NCI-H446 treated with DMSO at 0.1 percent for 48 hours (cell line): Measurements from ENCODE around the gene HDAC4.
"Not testable (repeated sequence)": the region's sequence is repeated elsewhere in the genome, so short reads cannot be mapped to it uniquely, and the experiment has no call there.

Experiments used
- DNase-seq: peaks from one replicate; lab custom pipeline; 2025; lab: John Stamatoyannopoulos, UW

HDAC4 gene

GRCh38 chr2:239184968-239185903, 215.6 kb downstream of the HDAC4 start:
- DNase-seq = no peak

GRCh38 chr2:239184179-239184578, 216.6 kb downstream of the HDAC4 start:
- DNase-seq = no peak

- DNase-seq = no peak
Observed at GRCh38 chr2:239182981-239183791, 217.6 kb downstream of the HDAC4 start.

- DNase-seq = no peak
Observed at GRCh38 chr2:239181903-239182581, 218.8 kb downstream of the HDAC4 start.

GRCh38 chr2:239181074-239181902, 219.5 kb downstream of the HDAC4 start:
- DNase-seq = no peak

GRCh38 chr2:239180526-239181073, 220.2 kb downstream of the HDAC4 start:
- no peak for DNase-seq

- no peak for DNase-seq
Observed at GRCh38 chr2:239179851-239180371, 220.9 kb downstream of the HDAC4 start.

GRCh38 chr2:239178954-239179353, 221.9 kb downstream of the HDAC4 start:
- no peak for DNase-seq

GRCh38 chr2:239178484-239178883, 222.3 kb downstream of the HDAC4 start:
- DNase-seq = no peak

- no peak for DNase-seq
Observed at GRCh38 chr2:239177908-239178307, 222.9 kb downstream of the HDAC4 start.

GRCh38 chr2:239177325-239177724, 223.5 kb downstream of the HDAC4 start:
- no peak for DNase-seq

- not testable (repeated sequence) for DNase-seq
Observed at GRCh38 chr2:239176138-239176803, 224.5 kb downstream of the HDAC4 start.

- no peak for DNase-seq
Observed at GRCh38 chr2:239175181-239175580, 225.6 kb downstream of the HDAC4 start.

GRCh38 chr2:239173301-239173700, 227.5 kb downstream of the HDAC4 start:
- no peak for DNase-seq

- DNase-seq = no peak
Observed at GRCh38 chr2:239171643-239172042, 229.2 kb downstream of the HDAC4 start.

- no peak for DNase-seq
Observed at GRCh38 chr2:239169311-239170048, 231.3 kb downstream of the HDAC4 start.

GRCh38 chr2:239168575-239168974, 232.2 kb downstream of the HDAC4 start:
- DNase-seq = no peak

- no peak for DNase-seq
Observed at GRCh38 chr2:239167766-239168444, 232.9 kb downstream of the HDAC4 start.
